Skeletal muscle satellite cell (primary cell): ENCODE results near the gene A3GALT2.
"Not testable (repeated sequence)": the region's sequence is repeated elsewhere in the genome, so short reads cannot be mapped to it uniquely, and the experiment has no call there.

Source experiments
- H3K27me3 ChIP-seq: 2 replicates; pipeline ENCODE4 v1.7.0; 2013; ENCODE audit warnings: low read length; ENCODE audit not compliant: control insufficient read depth, insufficient read depth
- H3K36me3 ChIP-seq: 2 replicates; pipeline ENCODE4 v1.7.0; 2013; ENCODE audit warnings: mild to moderate bottlenecking, control low read depth, low read length; ENCODE audit not compliant: insufficient read depth
- H3K4me1 ChIP-seq: 2 replicates; pipeline ENCODE4 v1.7.0; 2013; ENCODE audit warnings: low read length; ENCODE audit not compliant: control insufficient read depth, insufficient read depth
- H3K4me2 ChIP-seq: 2 replicates; pipeline ENCODE4 v1.7.0; 2013; ENCODE audit warnings: mild to moderate bottlenecking, low read length
- H3K4me3 ChIP-seq: 2 replicates; pipeline ENCODE4 v1.7.0; 2013; ENCODE audit warnings: low read length
- H3K9ac ChIP-seq: 2 replicates; pipeline ENCODE4 v1.7.0; 2013; ENCODE audit warnings: mild to moderate bottlenecking, low read depth, low read length, moderate library complexity
- H3K9me3 ChIP-seq: replicated peaks from 2 replicates; pipeline ENCODE4 v1.7.0; 2013; ENCODE audit warnings: mild to moderate bottlenecking, control low read depth, low read length

The A3GALT2 gene

GRCh38 chr1:33321178-33321577 is 280 bp upstream of the A3GALT2 start:
- Histone ChIP-seq H3K9me3 (no peaks in the 10 kb centered on the region), H3K36me3 (peaks cover 50% of the 10 kb centered on the region), H3K9ac (no peak overlapping the region), H3K27me3 (no peaks in the 10 kb centered on the region), H3K4me2 (no peak overlapping the region), H3K4me3 (no peak overlapping the region), H3K4me1 (no peaks in the 10 kb centered on the region)

GRCh38 chr1:33319949-33320618 is 814 bp downstream of the A3GALT2 start:
- Histone ChIP-seq H3K27me3 (no peaks in the 10 kb centered on the region), H3K36me3 (peaks cover 39% of the 10 kb centered on the region), H3K9ac (no peak overlapping the region), H3K4me3 (no peak overlapping the region), H3K4me1 (no peaks in the 10 kb centered on the region), H3K4me2 (no peak overlapping the region), H3K9me3 (no peaks in the 10 kb centered on the region)

- Histone ChIP-seq H3K36me3 (peaks cover 32% of the 10 kb centered on the region), H3K4me2 (no peak overlapping the region), H3K9ac (no peak overlapping the region), H3K9me3 (no peaks in the 10 kb centered on the region), H3K27me3 (no peaks in the 10 kb centered on the region), H3K4me1 (no peaks in the 10 kb centered on the region), H3K4me3 (no peak overlapping the region)
Observed at GRCh38 chr1:33319186-33319948, 1.5 kb downstream of the A3GALT2 start.

- H3K4me2 ChIP-seq: no peak overlapping the region
- H3K9ac ChIP-seq: no peak overlapping the region
- H3K4me1 ChIP-seq: no peaks in the 10 kb centered on the region
- no peak overlapping the region for H3K4me3 ChIP-seq
- H3K9me3 ChIP-seq: no peaks in the 10 kb centered on the region
- no peaks in the 10 kb centered on the region for H3K27me3 ChIP-seq
- H3K36me3 ChIP-seq: peaks cover 18% of the 10 kb centered on the region
Observed at GRCh38 chr1:33317946-33318345, 3.0 kb downstream of the A3GALT2 start.

- no peaks in the 10 kb centered on the region for H3K9me3 ChIP-seq
- H3K36me3 ChIP-seq: peaks cover 12% of the 10 kb centered on the region
- no peak overlapping the region for H3K4me2 ChIP-seq
- no peaks in the 10 kb centered on the region for H3K27me3 ChIP-seq
- H3K9ac ChIP-seq: no peak overlapping the region
- H3K4me3 ChIP-seq: no peak overlapping the region
- H3K4me1 ChIP-seq: no peaks in the 10 kb centered on the region
Observed at GRCh38 chr1:33317354-33317753, 3.5 kb downstream of the A3GALT2 start.

- Histone ChIP-seq H3K4me1 (no peaks in the 10 kb centered on the region), H3K4me2 (no peak overlapping the region), H3K36me3 (peaks cover 7% of the 10 kb centered on the region), H3K27me3 (no peaks in the 10 kb centered on the region), H3K9ac (no peak overlapping the region), H3K4me3 (no peak overlapping the region), H3K9me3 (no peaks in the 10 kb centered on the region)
Observed at GRCh38 chr1:33316601-33317000, 4.3 kb downstream of the A3GALT2 start.

GRCh38 chr1:33314416-33314815 is 6.5 kb downstream of the A3GALT2 start:
- Histone ChIP-seq H3K4me1 (no peaks in the 10 kb centered on the region), H3K27me3 (no peaks in the 10 kb centered on the region), H3K9ac (no peak overlapping the region), H3K4me2 (no peak overlapping the region), H3K36me3 (no peaks in the 10 kb centered on the region), H3K9me3 (no peaks in the 10 kb centered on the region), H3K4me3 (no peak overlapping the region)

GRCh38 chr1:33312413-33312749 is 8.5 kb downstream of the A3GALT2 start:
- Histone ChIP-seq H3K4me2 (no peak overlapping the region), H3K4me3 (no peak overlapping the region), H3K9ac (no peak overlapping the region)

GRCh38 chr1:33311706-33312412 is 9.0 kb downstream of the A3GALT2 start:
- Histone ChIP-seq H3K4me2 (no peak overlapping the region), H3K9me3 (no peaks in the 10 kb centered on the region), H3K36me3 (no peaks in the 10 kb centered on the region), H3K4me3 (no peak overlapping the region), H3K27me3 (no peaks in the 10 kb centered on the region), H3K4me1 (peaks cover 4% of the 10 kb centered on the region), H3K9ac (no peak overlapping the region)

More at GRCh38 chr1:33312413-33312749, 8.5 kb downstream of the A3GALT2 start:
- no peaks in the 10 kb centered on the region for H3K9me3 ChIP-seq
- H3K4me1 ChIP-seq: no peaks in the 10 kb centered on the region
- H3K27me3 ChIP-seq: no peaks in the 10 kb centered on the region
- no peaks in the 10 kb centered on the region for H3K36me3 ChIP-seq

- Histone ChIP-seq H3K9ac (no peak overlapping the region), H3K36me3 (no peaks in the 10 kb centered on the region), H3K4me1 (peaks cover 12% of the 10 kb centered on the region), H3K27me3 (no peaks in the 10 kb centered on the region), H3K4me3 (no peak overlapping the region), H3K9me3 (no peaks in the 10 kb centered on the region), H3K4me2 (no peak overlapping the region)
Observed at GRCh38 chr1:33310702-33311101, 10.2 kb downstream of the A3GALT2 start.

- not testable (repeated sequence) for H3K27me3 ChIP-seq, H3K36me3 ChIP-seq, H3K9ac ChIP-seq, H3K4me2 ChIP-seq, H3K9me3 ChIP-seq, H3K4me3 ChIP-seq
- peaks cover 12% of the 10 kb centered on the region for H3K4me1 ChIP-seq
Observed at GRCh38 chr1:33309351-33309750, 11.5 kb downstream of the A3GALT2 start.
